Fibroblast of peridontal ligament (primary cell): ENCODE data around the gene TMEM117.

Source experiments
- DNase-seq: peaks from one replicate; pipeline ENCODE4 v3.0.0-alpha.2; 2010; ENCODE audit errors: extremely low read depth

TMEM117 gene

GRCh38 chr12:44294649-44295048 lies 458.8 kb downstream of the TMEM117 start:
- DNase-seq = no peak

GRCh38 chr12:44295958-44296623 lies 460.2 kb downstream of the TMEM117 start:
- DNase-seq = no peak

- DNase-seq = no peak
Observed at GRCh38 chr12:44296624-44297197, 460.8 kb downstream of the TMEM117 start.

- no peak for DNase-seq
Observed at GRCh38 chr12:44299524-44299923, 463.6 kb downstream of the TMEM117 start.

DNA sequence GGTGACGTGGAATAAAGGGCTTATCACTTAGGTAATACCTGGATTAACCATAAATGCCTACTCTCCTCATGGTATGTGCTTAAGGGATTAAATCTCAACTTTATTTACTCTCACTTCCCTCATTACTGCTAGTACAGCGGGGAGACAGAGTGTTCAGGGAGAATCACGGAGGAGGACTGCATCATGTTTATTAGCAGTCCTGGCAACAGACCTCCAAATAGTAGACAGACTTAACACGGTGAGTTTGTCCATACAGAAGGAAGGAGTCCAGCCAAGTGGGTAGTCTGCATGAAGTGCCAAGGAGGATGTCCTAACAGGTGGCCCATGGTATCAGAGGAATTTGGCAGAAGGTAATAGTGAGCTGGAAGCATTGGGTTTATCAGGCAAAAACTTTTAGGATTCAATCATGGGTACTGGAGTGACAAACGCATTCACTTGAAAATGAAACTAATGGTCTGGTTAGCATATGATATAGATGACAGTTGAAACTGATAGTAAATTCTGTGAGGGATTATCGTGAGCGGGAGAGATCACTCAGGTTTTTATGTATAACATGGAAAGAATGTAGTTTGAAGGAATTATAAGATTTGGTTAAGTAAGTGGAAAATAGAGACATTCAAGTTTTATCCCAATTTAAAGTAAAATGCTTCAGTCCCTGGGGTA lies 471.8 kb downstream of the TMEM117 start:
- no peak for DNase-seq

DNA sequence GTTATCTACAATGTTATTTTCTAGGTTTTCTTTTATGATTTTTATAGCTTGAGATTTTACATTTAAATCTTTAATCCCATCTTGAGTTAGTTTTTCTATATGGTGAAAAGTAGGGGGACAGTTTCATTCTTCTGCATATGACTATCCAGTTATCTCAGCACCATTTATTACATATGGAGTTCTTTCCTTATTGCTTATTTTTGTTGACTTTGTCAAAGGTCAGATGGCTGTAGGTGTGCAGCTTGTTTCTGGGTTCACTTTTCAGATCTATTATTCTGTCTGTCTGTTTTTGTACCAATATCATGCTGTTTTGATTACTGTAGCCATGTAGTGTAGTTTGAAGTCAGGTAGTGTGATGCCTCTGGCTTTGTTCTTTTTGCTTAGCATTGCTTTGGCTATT lies 477.3 kb downstream of the TMEM117 start:
- no peak for DNase-seq

DNA sequence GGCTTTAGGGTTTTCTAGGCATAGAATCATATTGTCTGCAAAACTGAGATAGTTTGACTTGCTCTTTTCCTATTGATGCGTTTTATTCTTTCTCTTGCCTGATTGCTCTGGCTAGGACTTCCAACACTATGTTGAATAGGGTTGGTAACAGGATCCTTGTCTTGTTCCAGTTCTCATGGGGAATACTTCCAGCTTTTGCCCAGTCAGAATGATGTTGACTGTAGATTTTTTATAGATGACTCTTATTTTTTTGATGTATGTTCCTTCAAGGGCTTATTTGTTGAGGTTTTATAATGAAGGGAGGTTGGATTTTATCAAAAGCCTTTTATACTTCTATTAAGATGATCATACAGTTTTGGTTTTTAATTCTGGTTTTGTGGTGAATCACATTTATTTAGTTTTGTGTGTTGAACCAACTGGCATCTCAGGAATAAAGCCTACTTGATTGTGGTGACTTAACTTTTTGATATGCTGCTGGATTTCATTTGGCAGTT lies 478.2 kb downstream of the TMEM117 start:
- peak; percentile 56 for DNase-seq

- peak; percentile 40 for DNase-seq
Observed at GRCh38 chr12:44317651-44318126, 481.8 kb downstream of the TMEM117 start.

GRCh38 chr12:44331269-44331668 lies 495.4 kb downstream of the TMEM117 start:
- no peak for DNase-seq

GRCh38 chr12:44334347-44334746 lies 498.5 kb downstream of the TMEM117 start:
- no peak for DNase-seq

DNA sequence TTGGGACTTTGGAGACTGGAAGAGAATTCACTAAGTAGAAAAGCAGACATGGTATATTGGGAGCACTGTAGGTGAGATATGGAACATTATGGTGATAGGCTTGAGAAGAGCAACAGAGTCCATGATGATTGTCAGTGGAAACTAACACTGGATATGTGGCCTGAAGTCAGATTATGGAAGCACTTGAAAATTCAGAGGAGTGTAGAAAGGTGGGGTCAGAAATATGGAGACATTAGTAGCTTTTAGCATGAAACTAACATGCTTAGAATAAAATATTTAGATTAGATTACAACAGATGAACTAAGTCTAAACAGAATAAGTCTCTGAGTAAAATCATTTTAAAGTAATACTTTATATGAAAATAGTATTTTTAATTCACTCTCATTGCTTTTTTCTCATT lies 499.1 kb downstream of the TMEM117 start:
- DNase-seq = no peak

GRCh38 chr12:44336577-44336976 lies 500.7 kb downstream of the TMEM117 start:
- DNase-seq = no peak

- DNase-seq = no peak
Observed at GRCh38 chr12:44342371-44342770, 506.5 kb downstream of the TMEM117 start.

- DNase-seq = no peak
Observed at GRCh38 chr12:44347145-44347544, 511.3 kb downstream of the TMEM117 start.

DNA sequence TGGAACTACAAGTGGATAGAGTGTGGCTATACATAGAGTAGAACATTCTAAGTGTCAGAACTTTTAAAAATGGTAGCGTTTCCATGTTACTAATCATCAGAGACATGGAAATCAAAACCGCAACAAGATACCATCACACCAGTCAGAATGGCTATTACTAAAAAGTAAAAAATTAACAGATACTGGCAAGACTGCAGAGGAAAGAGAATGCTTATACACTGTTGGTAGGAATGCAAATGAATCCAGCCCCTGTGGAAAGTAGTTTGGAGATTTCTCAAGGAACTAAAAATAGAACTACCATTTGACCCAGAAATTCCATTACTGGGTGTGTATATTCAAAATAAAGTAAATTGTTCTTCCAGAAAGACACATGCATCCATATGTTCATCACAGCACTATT lies 521.6 kb downstream of the TMEM117 start:
- DNase-seq = peak; percentile 5

DNA sequence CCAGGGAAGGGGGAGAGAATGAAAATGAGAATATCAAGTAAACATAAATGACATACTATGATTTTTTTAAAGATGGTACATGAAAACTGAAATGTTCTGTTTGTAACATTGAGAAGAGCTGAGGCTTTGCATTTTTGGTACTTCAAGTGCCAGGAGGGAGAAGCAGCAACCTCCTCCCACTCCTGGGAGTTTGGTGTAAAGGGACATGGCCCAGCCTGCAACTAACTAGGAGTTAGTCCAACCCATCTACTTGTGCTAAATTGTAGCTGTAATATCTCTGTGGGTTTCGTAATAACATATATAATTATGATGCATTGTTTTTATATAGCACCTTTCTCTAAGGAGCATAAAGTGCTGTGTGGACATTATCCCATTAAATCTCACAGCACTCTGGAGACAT lies 522.8 kb downstream of the TMEM117 start:
- no peak for DNase-seq

GRCh38 chr12:44362947-44363346 lies 527.1 kb downstream of the TMEM117 start:
- DNase-seq = no peak

- DNase-seq = no peak
Observed at GRCh38 chr12:44367136-44367535, 531.3 kb downstream of the TMEM117 start.

DNA sequence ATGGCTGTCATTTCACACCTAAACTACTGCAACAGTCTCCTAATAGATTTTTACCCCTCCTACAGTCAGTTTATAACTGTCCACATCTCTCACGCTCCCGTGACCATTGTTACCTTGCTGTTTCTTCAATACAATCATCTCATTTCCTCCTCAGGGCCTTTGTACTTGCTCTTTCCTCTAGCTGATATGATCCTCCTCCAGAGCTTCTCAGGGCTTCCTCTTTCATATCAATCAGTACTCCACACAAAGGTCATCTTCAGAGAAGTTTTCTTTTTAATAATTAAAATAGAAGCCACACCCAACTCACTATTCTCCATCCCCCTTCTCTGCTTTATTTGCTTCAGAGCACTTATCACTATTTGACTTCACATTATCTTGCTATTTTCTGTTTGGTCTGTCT lies 532.0 kb downstream of the TMEM117 start:
- no peak for DNase-seq

DNA sequence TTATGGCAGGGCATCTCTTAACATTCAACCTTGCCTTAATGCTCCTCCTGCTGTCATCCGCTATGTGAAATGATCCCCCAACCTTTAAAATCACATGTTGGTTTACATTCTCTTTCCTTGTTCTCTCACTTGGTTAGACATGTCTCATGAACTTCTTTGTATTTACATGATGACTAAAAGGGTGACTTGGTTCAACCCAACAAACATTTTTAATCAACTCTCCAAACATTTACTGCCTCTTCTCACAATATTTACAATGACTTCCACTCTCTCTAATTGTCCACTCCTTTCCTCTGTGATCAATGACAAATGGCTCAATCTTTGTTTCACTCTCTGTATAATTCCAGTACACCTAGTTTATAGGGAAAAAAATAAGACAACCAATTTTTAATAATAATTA lies 534.1 kb downstream of the TMEM117 start:
- DNase-seq = no peak

DNA sequence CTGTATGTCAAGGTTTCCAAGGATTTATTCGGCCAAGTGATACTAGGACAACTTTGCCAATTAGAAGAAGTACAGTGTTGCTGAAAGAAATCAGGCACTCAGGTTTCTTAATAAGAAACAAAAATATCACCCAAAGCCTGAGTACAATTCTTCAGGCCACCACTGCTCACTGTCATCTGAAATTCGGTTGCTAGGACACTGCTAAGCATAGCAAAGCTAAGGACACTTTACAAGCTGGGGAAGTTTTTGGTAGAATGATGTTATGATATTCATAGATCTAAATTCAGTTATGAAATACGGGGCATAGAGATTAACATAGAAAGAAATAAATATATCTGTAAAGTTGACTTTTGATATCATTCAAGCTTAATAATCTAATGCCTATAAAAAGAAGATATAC lies 535.1 kb downstream of the TMEM117 start:
- DNase-seq = no peak

- DNase-seq = peak; percentile 44
Observed at GRCh38 chr12:44372259-44372658, 536.4 kb downstream of the TMEM117 start.

DNA sequence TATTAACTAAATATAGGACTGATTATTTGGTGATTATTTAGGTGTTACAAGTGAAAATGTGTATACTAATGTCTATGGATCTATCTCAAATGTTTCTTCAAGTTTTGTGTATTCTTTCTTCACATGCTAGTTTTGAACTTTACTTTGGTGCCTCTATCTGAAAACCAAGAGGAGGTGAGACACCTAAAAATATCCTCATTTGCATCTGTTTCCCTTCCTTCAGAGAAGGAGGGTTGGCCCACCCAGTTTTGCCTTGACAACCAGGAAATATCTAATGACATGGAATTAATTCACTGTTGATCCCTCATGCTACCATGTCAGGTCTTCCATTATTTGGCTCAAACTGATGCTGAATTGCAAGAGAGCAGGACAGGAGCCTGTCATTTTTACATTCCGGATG lies 539.8 kb downstream of the TMEM117 start:
- DNase-seq = no peak
